CD14-positive monocyte (primary cell): ENCODE data around the gene LTBP4. TPM values are rescaled to one million over a fixed set of nuclear protein-coding genes. Genes with fewer than 3 reads are reported as not detected.

Experiments used
- DNase-seq, 3 donors: peaks; one replicate each; pipeline ENCODE4 v3.0.0-alpha.2; 2011 to 2022
- H2AFZ ChIP-seq: 2 replicates; pipeline ENCODE4 v1.6.0; 2012; ENCODE audit warnings: mild to moderate bottlenecking, low read depth, low read length, inconsistent platforms; ENCODE audit not compliant: insufficient read depth, poor library complexity, severe bottlenecking
- H3K27ac ChIP-seq, 2 donors: 1 replicate in 1 of 2; 2 replicates in 1 of 2; pipeline ENCODE4 v1.5.1; 2012 to 2013; ENCODE audit warnings: low read length in 2 of 2, control low read depth in 1 of 2, inconsistent platforms in 1 of 2, low read depth in 1 of 2, mild to moderate bottlenecking in 1 of 2
- H3K27me3 ChIP-seq, 2 donors: one replicate each; pipeline versions ENCODE4 v1.6.0 to v1.6.1; 2011 to 2013; ENCODE audit warnings: low read length in 2 of 2; ENCODE audit not compliant: control insufficient read depth in 2 of 2, insufficient read depth in 2 of 2
- H3K36me3 ChIP-seq, 2 donors: replicated peaks in 1 of 2; 1 replicate in 1 of 2; 2 replicates in 1 of 2; pipeline versions ENCODE4 v1.5.1 to v1.6.1; 2012 to 2013; ENCODE audit warnings: low read length in 2 of 2, control low read depth in 1 of 2, inconsistent platforms in 1 of 2, mild to moderate bottlenecking in 1 of 2; ENCODE audit not compliant: insufficient read depth in 2 of 2, control insufficient read depth in 1 of 2
- H3K4me1 ChIP-seq, 2 donors: 1 replicate in 1 of 2; 2 replicates in 1 of 2; pipeline versions ENCODE4 v1.5.1 to v1.6.1; 2012 to 2013; ENCODE audit warnings: low read length in 2 of 2, control low read depth in 1 of 2, inconsistent platforms in 1 of 2, mild to moderate bottlenecking in 1 of 2, moderate library complexity in 1 of 2; ENCODE audit not compliant: insufficient read depth in 2 of 2, control insufficient read depth in 1 of 2
- H3K4me2 ChIP-seq: replicated peaks from 2 replicates; pipeline ENCODE3; 2012; ENCODE audit warnings: low read length, moderate library complexity, mild to moderate bottlenecking; ENCODE audit not compliant: poor library complexity, severe bottlenecking; ENCODE audit errors: extremely low read depth
- H3K4me3 ChIP-seq, 3 experiments: fragments of 200-600 bp in 1 of 3; sonication (generic) in 1 of 3; replicated peaks in 1 of 3; 1 replicate in 2 of 3; 2 replicates in 1 of 3; pipeline ENCODE4 v1.5.1; 2011 to 2013; ENCODE audit warnings: low read length in 3 of 3, mild to moderate bottlenecking in 3 of 3, control low read depth in 2 of 3, low read depth in 2 of 3, inconsistent platforms in 1 of 3, moderate library complexity in 1 of 3
- H3K79me2 ChIP-seq: 2 replicates; pipeline ENCODE4 v1.6.0; 2012; ENCODE audit warnings: mild to moderate bottlenecking, control low read depth, inconsistent platforms, low read length, moderate library complexity; ENCODE audit not compliant: insufficient read depth
- H3K9ac ChIP-seq: 2 replicates; pipeline ENCODE4 v1.6.0; 2017; ENCODE audit warnings: low read length, mild to moderate bottlenecking; ENCODE audit not compliant: insufficient read depth, poor library complexity, severe bottlenecking
- H3K9me3 ChIP-seq, 2 donors: replicated peaks in 1 of 2; 1 replicate in 1 of 2; 2 replicates in 1 of 2; pipeline versions ENCODE4 v1.5.1 to v1.6.1; 2012 to 2013; ENCODE audit warnings: low read length in 2 of 2, control low read depth in 1 of 2; ENCODE audit not compliant: control insufficient read depth in 1 of 2, insufficient read depth in 1 of 2
- H4K20me1 ChIP-seq: 2 replicates; pipeline ENCODE4 v1.6.0; 2012; ENCODE audit warnings: mild to moderate bottlenecking, low read length, control low read depth, moderate library complexity; ENCODE audit not compliant: insufficient read depth
- H3K27ac Mint-ChIP-seq, 7 donors: one replicate each; pipeline ENCODE4 v1.8.0; 2020; ENCODE audit warnings: mild to moderate bottlenecking in 7 of 7, mixed read lengths in 7 of 7, moderate library complexity in 6 of 7, inconsistent platforms in 2 of 7
- H3K27me3 Mint-ChIP-seq, 3 donors: one replicate each; pipeline ENCODE4 v1.8.0; 2021 to 2022; ENCODE audit warnings: low read depth in 3 of 3, mild to moderate bottlenecking in 3 of 3, mixed read lengths in 3 of 3, moderate library complexity in 3 of 3, inconsistent platforms in 1 of 3
- H3K36me3 Mint-ChIP-seq, 2 donors: one replicate each; pipeline ENCODE4 v1.8.0; 2020; ENCODE audit warnings: mixed read lengths in 2 of 2, inconsistent platforms in 1 of 2, mild to moderate bottlenecking in 1 of 2
- H3K4me1 Mint-ChIP-seq: one replicate; pipeline ENCODE4 v1.8.0; 2020; ENCODE audit warnings: mild to moderate bottlenecking, mixed read lengths
- H3K4me3 Mint-ChIP-seq, 2 donors: one replicate each; pipeline ENCODE4 v1.8.0; 2020; ENCODE audit warnings: mild to moderate bottlenecking in 2 of 2, mixed read lengths in 2 of 2, moderate library complexity in 1 of 2
- H3K9me3 Mint-ChIP-seq, 7 donors: one replicate each; pipeline ENCODE4 v1.8.0; 2020 to 2022; ENCODE audit warnings: mixed read lengths in 7 of 7, mild to moderate bottlenecking in 6 of 7, moderate library complexity in 6 of 7, inconsistent platforms in 2 of 7
- CTCF ChIP-seq: fragments of 200-600 bp; IDR thresholded peaks from one replicate; pipeline ENCODE4 v1.8.0; 2022; ENCODE audit warnings: antibody characterized with exemption, mild to moderate bottlenecking
- WGBS: methylation state at CpG from one replicate; pipeline ENCODE4 v1.1.5; 2013; ENCODE audit warnings: missing lambda C conversion rate; ENCODE audit not compliant: insufficient coverage; 5-methylcytosine and 5-hydroxymethylcytosine counted together
- intact Hi-C, 2 donors: fragments of 100-400 bp; cut with micrococcal nuclease; formaldehyde crosslinking; loops; one replicate each; pipeline versions ENCODE4 v1.15.0 to v1.15.1; 2023
- polyA plus RNA-seq, 3 donors: library from polyadenylated mRNA; depleted of rRNA in 1 of 3; unstranded in 2 of 3; stranded (reverse) in 1 of 3; fragments of 300-500 nt in 2 of 3; fragments of >200 nt in 1 of 3; fragmentation: Illumina TruSeq in 2 of 3; gene quantifications; 1 replicate in 2 of 3; 2 replicates in 1 of 3; pipeline ENCODE4 v1.2.3, GENCODE V29; 2012 to 2021

LTBP4 gene
- polyA plus RNA-seq, 3 donors: 3.8 to 38.7 (median 8.0) TPM

- Histone ChIP-seq H3K4me1 (peaks cover 50 to 61% of the 10 kb centered on the region in 2 donors), H3K4me2 (peak overlapping the region; percentile 91), H3K4me3 (peak overlapping the region in 2 of 3 experiments; percentile 1 to 74), H3K27ac (peak overlapping the region in 1 of 2 donors; percentile 60), H3K27me3 (peaks cover 2 to 41% of the 10 kb centered on the region in 2 donors), H3K36me3 (no peaks in the 10 kb centered on the region), H2AFZ (peak overlapping the region; percentile 60), H3K9me3 (no peaks in the 10 kb centered on the region), H4K20me1 (no peaks in the 10 kb centered on the region), H3K79me2 (no peaks in the 10 kb centered on the region), H3K9ac (peak overlapping the region; percentile 12)
- Mint-ChIP-seq H3K27me3 (peaks cover 44 to 66% (median 52%) of the 10 kb centered on the region in 3 donors), H3K4me1 (peaks cover 66% of the 10 kb centered on the region), H3K36me3 (peaks cover 0 to 12% of the 10 kb centered on the region in 2 donors), H3K27ac (peak overlapping the region; percentile 39 to 87 (median 72)), H3K9me3 (peaks cover 0 to 11% (median 5%) of the 10 kb centered on the region in 7 donors), H3K4me3 (peak overlapping the region; percentile 73 to 86)
- 5% methylated on average over 29 of the region's 29 CpGs for WGBS
- intact Hi-C loops: no loop called here
- DNase-seq: peak; percentile 59 to 60 (median 59)
- no peak for TF ChIP-seq CTCF
Observed at GRCh38 chr19:40610396-40611064, 9.4 kb downstream of the LTBP4 start.

- H3K9me3 Mint-ChIP-seq: peaks cover 0 to 11% (median 5%) of the 10 kb centered on the region in 7 donors
- H3K4me3 Mint-ChIP-seq: peak overlapping the region in 1 of 2 donors; percentile 86
- peak overlapping the region in 3 of 7 donors; percentile 58 to 74 (median 72) for H3K27ac Mint-ChIP-seq
- H3K27ac ChIP-seq: peak overlapping the region in 1 of 2 donors; percentile 60
- DNase-seq: no peak
- no peak overlapping the region for H3K4me3 ChIP-seq
- H3K9me3 ChIP-seq: no peaks in the 10 kb centered on the region
- H3K4me1 Mint-ChIP-seq: peaks cover 63% of the 10 kb centered on the region
- TF ChIP-seq CTCF: no peak
- H4K20me1 ChIP-seq: no peaks in the 10 kb centered on the region
- H3K36me3 ChIP-seq: no peaks in the 10 kb centered on the region
- no peaks in the 10 kb centered on the region for H3K79me2 ChIP-seq
- 95% methylated on average over 7 of the region's 15 CpGs for WGBS
- H3K9ac ChIP-seq: no peak overlapping the region
- peaks cover 44 to 56% of the 10 kb centered on the region in 2 donors for H3K4me1 ChIP-seq
- H2AFZ ChIP-seq: no peak overlapping the region
- H3K36me3 Mint-ChIP-seq: peaks cover 0 to 15% of the 10 kb centered on the region in 2 donors
- H3K27me3 ChIP-seq: peaks cover 2 to 36% of the 10 kb centered on the region in 2 donors
- peaks cover 39 to 60% (median 47%) of the 10 kb centered on the region in 3 donors for H3K27me3 Mint-ChIP-seq
- H3K4me2 ChIP-seq: no peak overlapping the region
- intact Hi-C loops: no loop called here
Observed at GRCh38 chr19:40611096-40611495, 9.9 kb downstream of the LTBP4 start.
